Activated CD4-positive, alpha-beta T cell treated with anti-CD3 and anti-CD28 coated beads, Interleukin-2, amount 50 U/mL, for 4 hours (primary cell): Measurements from ENCODE around the gene CREG2.

ENCODE experiments used
- DNase-seq, 2 experiments: peaks; one replicate each; pipeline ENCODE4 v3.0.0-alpha.2; 2020

The CREG2 gene

GRCh38 chr2:101387151-101387834 is at the start of gene CREG2:
Gene CREG2 (minus strand): TSS chr2:101387503. CDS start chr2:101387457, 46 bp downstream.
- peak; percentile 24 to 32 for DNase-seq

- DNase-seq, result no peak
These were observed 47.9 kb upstream of the CREG2 start for GRCh38 chr2:101435001-101435862.

GRCh38 chr2:101433465-101433864 is 46.2 kb upstream of the CREG2 start:
- no peak for DNase-seq

- no peak for DNase-seq
These were observed 45.3 kb upstream of the CREG2 start for GRCh38 chr2:101432411-101433181.

- no peak for DNase-seq
These were observed 44.2 kb upstream of the CREG2 start for GRCh38 chr2:101431486-101431885.

- no peak for DNase-seq
These were observed 42.9 kb upstream of the CREG2 start for GRCh38 chr2:101430156-101430555.

GRCh38 chr2:101429453-101429852 is 42.1 kb upstream of the CREG2 start:
- no peak for DNase-seq

GRCh38 chr2:101428422-101429176 is 41.3 kb upstream of the CREG2 start:
- no peak for DNase-seq

GRCh38 chr2:101427743-101428142 is 40.4 kb upstream of the CREG2 start:
- DNase-seq, result no peak

GRCh38 chr2:101427240-101427639 is 39.9 kb upstream of the CREG2 start:
- DNase-seq, result no peak

GRCh38 chr2:101426822-101427221 is 39.5 kb upstream of the CREG2 start:
- no peak for DNase-seq

- DNase-seq, result no peak
These were observed 33.3 kb upstream of the CREG2 start for GRCh38 chr2:101420623-101421022.

- peak; percentile 54 to 55 for DNase-seq
These were observed 31.9 kb upstream of the CREG2 start for GRCh38 chr2:101419096-101419663.

- DNase-seq, result no peak
These were observed 31.3 kb upstream of the CREG2 start for GRCh38 chr2:101418460-101419095.

- no peak for DNase-seq
These were observed 29.3 kb upstream of the CREG2 start for GRCh38 chr2:101416609-101417008.

GRCh38 chr2:101415884-101416283 is 28.6 kb upstream of the CREG2 start:
- no peak for DNase-seq

GRCh38 chr2:101415220-101415619 is 27.9 kb upstream of the CREG2 start:
- DNase-seq, result no peak

- DNase-seq, result no peak
These were observed 24.9 kb upstream of the CREG2 start for GRCh38 chr2:101412092-101412694.

- no peak for DNase-seq
These were observed 23.4 kb upstream of the CREG2 start for GRCh38 chr2:101410746-101411145.

GRCh38 chr2:101410114-101410513 is 22.8 kb upstream of the CREG2 start:
- DNase-seq, result no peak

GRCh38 chr2:101409699-101410098 is 22.4 kb upstream of the CREG2 start:
- DNase-seq, result no peak
